Mucosa of descending colon (tissue), 3 donors: Measurements from ENCODE around the gene KCNJ2. TPM values are rescaled to one million over a fixed set of nuclear protein-coding genes. Genes with fewer than 3 reads are reported as not detected.
A peak's percentile ranks its signal among the peaks of the same experiment; 100 is the strongest.

Experiments
- ATAC-seq: fragments of 200-7000 bp; cut with Tn5 transposase; one replicate; pipeline ENCODE4 v1.9.1; 2020; ENCODE audit warnings: mild to moderate bottlenecking, moderate library complexity
- DNase-seq, 3 donors: peaks; one replicate each; pipeline ENCODE4 v3.0.0-alpha.2; 2020
- H3K36me3 ChIP-seq: fragments of 200-600 bp; one replicate; pipeline ENCODE4 v1.8.0; 2021; ENCODE audit warnings: low read depth, mild to moderate bottlenecking
- H3K4me1 ChIP-seq: fragments of 200-600 bp; one replicate; pipeline ENCODE4 v1.8.0; 2021; ENCODE audit warnings: low read depth, mild to moderate bottlenecking
- H3K4me3 ChIP-seq: fragments of 200-600 bp; one replicate; pipeline ENCODE4 v1.8.0; 2021; ENCODE audit warnings: mild to moderate bottlenecking
- H3K9me3 ChIP-seq: fragments of 200-600 bp; one replicate; pipeline ENCODE4 v1.8.0; 2021; ENCODE audit warnings: mild to moderate bottlenecking
- intact Hi-C, 2 donors: fragments of 100-400 bp; cut with DNase I in 1 of 2; cut with micrococcal nuclease in 1 of 2; formaldehyde crosslinking; loops; one replicate each; pipeline versions ENCODE4 v1.11.0 to v1.11.1; 2022; cut with DNase I, micrococcal nuclease
- total RNA-seq, 3 donors: library from RNA; stranded (reverse); fragmentation: NEBNext Ultra II Directional in 2 of 3; extraction: Animal tissue kit (Norgen Biotek cat#: 25700) in 2 of 3; gene quantifications; one replicate each; pipeline versions ENCODE4 v1.2.1 to v1.2.4, GENCODE V29; 2021 to 2023
- TF ChIP-seq, protein P1 (sequence below): fragments of 200-600 bp; IDR thresholded peaks from one replicate; pipeline ENCODE4 v1.8.0; 2022; ENCODE audit warnings: antibody characterized with exemption, mild to moderate bottlenecking
- donor health status: DM: no; HTN: no; CAD: no; lungs with moderate emphysema.
- donor health status: DM: no; HTN: no; CAD: no.
- donor health status: DM: no; HTN: yes; CAD: no.

KCNJ2 gene
- total RNA-seq, 3 donors from 2014 or later, result 9.2 to 17.3 (median 14.4) TPM

DNA sequence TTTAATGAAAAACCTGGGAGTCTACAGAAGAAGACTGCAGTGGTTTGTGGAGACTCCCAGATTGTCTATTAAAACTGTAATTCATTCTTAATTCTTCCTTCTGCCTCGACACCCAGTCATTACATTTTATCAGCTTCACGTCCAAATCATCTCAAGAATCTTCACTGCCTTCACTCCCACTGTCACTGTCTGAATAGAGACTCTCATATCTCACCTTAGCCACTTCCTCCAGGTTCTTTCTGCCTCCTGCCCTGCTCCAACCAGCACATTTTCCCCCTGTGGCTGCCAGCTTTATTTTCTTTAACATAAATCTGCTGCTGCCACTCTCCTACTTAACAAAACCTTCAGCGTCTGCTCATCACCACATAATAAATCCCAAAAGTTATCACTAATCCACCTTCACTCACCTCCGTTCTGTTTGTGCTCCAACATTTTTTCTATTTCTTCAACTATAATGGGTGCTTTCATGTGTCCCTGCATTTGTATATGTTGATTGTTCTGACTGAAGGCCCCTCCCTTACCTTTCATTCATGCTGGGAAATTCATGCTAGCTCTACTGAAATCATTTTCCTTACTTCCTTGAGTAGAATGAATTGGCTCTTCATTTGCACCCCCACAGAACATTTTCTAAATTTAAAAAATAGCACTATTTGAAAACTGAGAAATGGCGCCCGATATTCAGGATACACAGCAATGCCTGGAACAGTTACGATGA is 38.9 kb downstream of the KCNJ2 start:
- DNase-seq, result no peak
- ATAC-seq, result peak; percentile 67
- TF ChIP-seq, protein P1, sequence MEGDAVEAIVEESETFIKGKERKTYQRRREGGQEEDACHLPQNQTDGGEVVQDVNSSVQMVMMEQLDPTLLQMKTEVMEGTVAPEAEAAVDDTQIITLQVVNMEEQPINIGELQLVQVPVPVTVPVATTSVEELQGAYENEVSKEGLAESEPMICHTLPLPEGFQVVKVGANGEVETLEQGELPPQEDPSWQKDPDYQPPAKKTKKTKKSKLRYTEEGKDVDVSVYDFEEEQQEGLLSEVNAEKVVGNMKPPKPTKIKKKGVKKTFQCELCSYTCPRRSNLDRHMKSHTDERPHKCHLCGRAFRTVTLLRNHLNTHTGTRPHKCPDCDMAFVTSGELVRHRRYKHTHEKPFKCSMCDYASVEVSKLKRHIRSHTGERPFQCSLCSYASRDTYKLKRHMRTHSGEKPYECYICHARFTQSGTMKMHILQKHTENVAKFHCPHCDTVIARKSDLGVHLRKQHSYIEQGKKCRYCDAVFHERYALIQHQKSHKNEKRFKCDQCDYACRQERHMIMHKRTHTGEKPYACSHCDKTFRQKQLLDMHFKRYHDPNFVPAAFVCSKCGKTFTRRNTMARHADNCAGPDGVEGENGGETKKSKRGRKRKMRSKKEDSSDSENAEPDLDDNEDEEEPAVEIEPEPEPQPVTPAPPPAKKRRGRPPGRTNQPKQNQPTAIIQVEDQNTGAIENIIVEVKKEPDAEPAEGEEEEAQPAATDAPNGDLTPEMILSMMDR, result no peak
- H3K4me3 ChIP-seq, result no peak overlapping the region
- H3K4me1 ChIP-seq, result no peaks in the 10 kb centered on the region
- H3K9me3 ChIP-seq, result no peaks in the 10 kb centered on the region
- intact Hi-C loops, result no loop called here
- H3K36me3 ChIP-seq, result no peaks in the 10 kb centered on the region

DNA sequence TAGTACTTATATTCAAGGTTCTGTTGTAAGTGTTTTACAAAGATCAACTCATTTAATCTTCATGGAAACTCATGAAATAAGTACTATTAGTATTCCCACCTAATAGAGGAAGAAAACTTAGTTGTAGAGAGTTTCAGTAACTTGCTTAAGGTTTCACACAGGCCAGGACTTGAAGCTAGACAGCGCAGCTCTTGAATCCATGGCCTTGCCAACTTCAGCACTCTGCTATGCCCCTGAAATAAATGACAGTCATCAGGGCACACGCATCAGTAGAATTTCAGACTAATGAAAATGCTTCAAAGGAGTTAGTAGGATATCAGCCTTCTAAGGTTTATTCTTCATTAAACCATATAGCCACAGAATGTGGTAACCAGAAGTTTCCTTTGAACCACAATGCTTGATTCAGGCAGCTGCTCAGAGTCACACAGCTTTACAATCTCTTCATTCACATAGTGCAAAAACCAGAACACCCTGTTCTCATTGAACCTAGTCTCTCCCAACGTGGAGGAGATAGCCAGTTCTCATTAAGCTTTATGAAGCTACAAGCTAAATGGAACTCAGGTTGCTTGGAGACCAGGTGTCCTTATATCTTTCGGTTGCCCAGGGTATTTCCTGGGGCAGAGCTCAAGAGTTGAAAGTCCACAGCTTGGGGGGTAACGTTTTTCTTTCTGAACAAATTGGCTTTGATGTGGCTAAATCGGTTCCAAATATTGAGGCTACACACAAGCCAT is 39.7 kb downstream of the KCNJ2 start:
- Histone ChIP-seq H3K36me3 (no peaks in the 10 kb centered on the region), H3K4me1 (no peaks in the 10 kb centered on the region), H3K4me3 (no peak overlapping the region), H3K9me3 (no peaks in the 10 kb centered on the region)
- intact Hi-C loops, result no loop called here
- ATAC-seq, result peak; percentile 94
- TF ChIP-seq, protein P1, result no peak
- DNase-seq, result peak in 1 of 3 donors; percentile 39

DNA sequence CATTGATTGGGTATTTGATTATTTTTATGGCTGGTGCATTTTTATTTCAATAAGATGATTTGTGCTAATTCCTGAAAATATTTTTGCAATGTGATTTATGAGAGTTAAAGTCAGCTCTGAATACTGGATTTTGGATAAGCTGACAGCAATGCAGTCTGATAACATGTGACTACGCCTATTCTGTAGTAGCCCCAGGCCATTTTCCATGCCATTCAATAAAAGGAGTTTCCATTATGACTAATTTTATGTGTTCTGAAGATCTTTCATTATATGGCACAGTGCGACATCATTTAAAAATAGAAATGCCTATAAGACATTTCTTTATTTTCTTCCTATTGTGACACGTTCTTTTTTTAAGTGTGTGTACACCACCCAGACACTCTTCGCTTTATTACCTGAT is 46.3 kb downstream of the KCNJ2 start:
- DNase-seq, result no peak
- H3K4me1 ChIP-seq, result no peaks in the 10 kb centered on the region
- intact Hi-C loops, result no loop called here
- TF ChIP-seq, protein P1, result no peak
- H3K4me3 ChIP-seq, result no peak overlapping the region
- H3K9me3 ChIP-seq, result no peaks in the 10 kb centered on the region
- ATAC-seq, result no peak
- H3K36me3 ChIP-seq, result no peaks in the 10 kb centered on the region

DNA sequence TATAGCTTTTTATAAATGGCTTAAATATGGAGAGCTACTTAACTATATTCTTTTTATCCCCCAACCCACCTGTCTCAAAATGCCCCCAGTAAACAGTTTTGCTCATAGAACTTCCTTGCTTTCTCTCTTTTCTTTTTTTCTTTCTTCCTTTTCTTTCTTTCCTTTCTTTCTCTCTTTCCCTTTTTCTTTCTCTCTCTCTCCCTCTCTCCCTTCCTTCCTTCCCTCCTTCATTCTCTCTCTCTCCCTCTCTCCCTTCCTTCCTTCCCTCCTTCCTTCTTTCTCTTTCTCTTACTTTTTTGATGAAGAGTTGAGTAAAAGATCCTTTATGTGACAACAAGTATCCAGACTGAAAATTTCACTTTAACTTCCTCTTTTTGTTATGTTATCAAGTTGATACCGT is 48.2 kb downstream of the KCNJ2 start:
- Histone ChIP-seq H3K9me3 (no peaks in the 10 kb centered on the region), H3K36me3 (no peaks in the 10 kb centered on the region), H3K4me1 (no peaks in the 10 kb centered on the region), H3K4me3 (no peak overlapping the region)
- ATAC-seq, result no peak
- DNase-seq, result no peak
- TF ChIP-seq, protein P1, result no peak
- intact Hi-C loops, result no loop called here

DNA sequence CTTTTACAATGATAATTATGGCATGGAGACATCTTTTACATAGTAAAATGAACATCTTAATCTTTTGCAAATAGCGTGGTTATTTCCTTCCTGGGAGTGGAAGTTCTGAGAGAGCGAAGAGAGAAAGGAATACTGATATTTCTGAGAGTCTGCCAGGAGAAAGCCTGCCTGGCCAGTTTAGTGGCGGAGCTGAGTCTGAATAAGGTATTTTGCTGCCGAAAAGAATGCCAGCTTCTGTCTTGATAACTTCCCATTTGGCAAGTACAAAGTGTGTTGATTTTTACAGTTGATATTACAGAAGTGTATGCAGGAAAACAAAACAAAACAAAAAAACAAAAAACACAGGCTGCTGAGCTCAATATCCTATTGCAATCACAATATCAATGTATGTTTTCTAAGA is 55.9 kb downstream of the KCNJ2 start:
- H3K4me1 ChIP-seq, result no peaks in the 10 kb centered on the region
- TF ChIP-seq, protein P1, result no peak
- intact Hi-C loops, result no loop called here

More for the DNA sequence above, 55.9 kb downstream of the KCNJ2 start:
- peak in 1 of 3 donors; percentile 18 for DNase-seq
- Histone ChIP-seq H3K36me3 (no peaks in the 10 kb centered on the region), H3K4me3 (no peak overlapping the region), H3K9me3 (no peaks in the 10 kb centered on the region)
- no peak for ATAC-seq

Other genes with a start within 250 kb of the KCNJ2 start
- 1 to 10 TPM in 1 of 3 donors, under 1 TPM in 1, not detected in 1; 0.09 to 1.1 TPM for gene KCNJ16, start 94.3 kb upstream of the KCNJ2 start, total RNA-seq